Fibroblast of peridontal ligament (primary cell): ENCODE results near the gene NUDT19.
"Not testable (repeated sequence)": the region's sequence is repeated elsewhere in the genome, so short reads cannot be mapped to it uniquely, and the experiment has no call there.

Experiments used
- DNase-seq: peaks from one replicate; pipeline ENCODE4 v3.0.0-alpha.2; 2010; ENCODE audit errors: extremely low read depth

The NUDT19 gene

GRCh38 chr19:32674931-32675719 lies 16.5 kb upstream of the NUDT19 start, which contains the start of gene ANKRD27:
TSS of gene ANKRD27 (minus strand) at chr19:32675180. CDS start at chr19:32659015, 16,165 bp downstream.
- DNase-seq = peak; percentile 96

GRCh38 chr19:32675720-32676185 lies 15.9 kb upstream of the NUDT19 start, which contains the start of gene RGS9BP:
TSS of gene RGS9BP (plus strand) at chr19:32675848. CDS start at chr19:32676264, 416 bp downstream.
- peak; percentile 61 for DNase-seq

- DNase-seq = no peak
Measured at GRCh38 chr19:32676186-32676894, 15.3 kb upstream of the NUDT19 start.

- DNase-seq = no peak
Measured at GRCh38 chr19:32676895-32677359, 14.7 kb upstream of the NUDT19 start.

GRCh38 chr19:32677657-32678056 lies 14.0 kb upstream of the NUDT19 start:
- DNase-seq = no peak

- DNase-seq = no peak
Measured at GRCh38 chr19:32680986-32681385, 10.6 kb upstream of the NUDT19 start.

- DNase-seq = no peak
Measured at GRCh38 chr19:32682317-32682716, 9.3 kb upstream of the NUDT19 start.

- no peak for DNase-seq
Measured at GRCh38 chr19:32686847-32687475, 4.7 kb upstream of the NUDT19 start.

GRCh38 chr19:32687681-32688080 lies 3.9 kb upstream of the NUDT19 start:
- no peak for DNase-seq

- no peak for DNase-seq
Measured at GRCh38 chr19:32688311-32688710, 3.3 kb upstream of the NUDT19 start.

- DNase-seq = peak; percentile 65
Measured at GRCh38 chr19:32691952-32692726, 518 bp downstream of the NUDT19 start.

GRCh38 chr19:32692727-32693061 lies 1.1 kb downstream of the NUDT19 start:
- peak; percentile 30 for DNase-seq

- DNase-seq = not testable (repeated sequence)
Measured at GRCh38 chr19:32693151-32694108, 1.8 kb downstream of the NUDT19 start.

GRCh38 chr19:32694316-32694715 lies 2.7 kb downstream of the NUDT19 start:
- not testable (repeated sequence) for DNase-seq

GRCh38 chr19:32694851-32695250 lies 3.2 kb downstream of the NUDT19 start:
- DNase-seq = not testable (repeated sequence)

GRCh38 chr19:32695506-32695905 lies 3.9 kb downstream of the NUDT19 start:
- not testable (repeated sequence) for DNase-seq

- DNase-seq = not testable (repeated sequence)
Measured at GRCh38 chr19:32696771-32697170, 5.2 kb downstream of the NUDT19 start.

GRCh38 chr19:32700129-32700528 lies 8.5 kb downstream of the NUDT19 start:
- DNase-seq = not testable (repeated sequence)

- no peak for DNase-seq
Measured at GRCh38 chr19:32702010-32702409, 10.4 kb downstream of the NUDT19 start.

GRCh38 chr19:32704006-32704405 lies 12.4 kb downstream of the NUDT19 start:
- DNase-seq = not testable (repeated sequence)
